DMS114 treated with DMSO at 0.1 percent for 48 hours (cell line): ENCODE measurements around the gene CRYZL1.

Experiments used
- DNase-seq: peaks from one replicate; lab custom pipeline; 2025; ENCODE audit not compliant: unreplicated experiment; lab: John Stamatoyannopoulos, UW

The CRYZL1 gene

GRCh38 chr21:33662046-33662445 is 20.5 kb upstream of the CRYZL1 start:
- DNase-seq, result no peak

- DNase-seq, result no peak
Measured at GRCh38 chr21:33661146-33661545, 19.6 kb upstream of the CRYZL1 start.

- no peak for DNase-seq
Measured at GRCh38 chr21:33660406-33660805, 18.9 kb upstream of the CRYZL1 start.

DNA sequence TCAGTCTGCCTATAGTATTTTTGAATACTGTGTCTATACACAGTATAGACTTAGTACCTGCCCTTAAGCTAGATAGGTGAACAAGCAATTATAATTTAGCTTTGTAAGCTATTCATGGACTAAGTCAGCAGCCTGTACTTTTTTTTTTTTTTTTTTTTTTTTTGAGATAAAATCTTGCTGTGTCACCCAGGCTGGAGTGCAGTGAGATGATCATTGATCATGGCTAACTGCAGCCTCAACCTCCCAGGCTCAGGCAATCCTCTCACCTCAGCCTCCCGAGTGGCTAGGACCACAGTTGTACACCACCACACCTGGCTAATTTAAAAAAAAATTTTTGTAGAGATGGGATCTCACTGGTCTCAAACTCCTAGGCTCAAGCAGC is 18.0 kb upstream of the CRYZL1 start:
- no peak for DNase-seq

GRCh38 chr21:33658919-33659567 is 17.5 kb upstream of the CRYZL1 start:
- DNase-seq, result no peak

GRCh38 chr21:33657124-33657820 is 15.7 kb upstream of the CRYZL1 start:
- DNase-seq, result no peak

DNA sequence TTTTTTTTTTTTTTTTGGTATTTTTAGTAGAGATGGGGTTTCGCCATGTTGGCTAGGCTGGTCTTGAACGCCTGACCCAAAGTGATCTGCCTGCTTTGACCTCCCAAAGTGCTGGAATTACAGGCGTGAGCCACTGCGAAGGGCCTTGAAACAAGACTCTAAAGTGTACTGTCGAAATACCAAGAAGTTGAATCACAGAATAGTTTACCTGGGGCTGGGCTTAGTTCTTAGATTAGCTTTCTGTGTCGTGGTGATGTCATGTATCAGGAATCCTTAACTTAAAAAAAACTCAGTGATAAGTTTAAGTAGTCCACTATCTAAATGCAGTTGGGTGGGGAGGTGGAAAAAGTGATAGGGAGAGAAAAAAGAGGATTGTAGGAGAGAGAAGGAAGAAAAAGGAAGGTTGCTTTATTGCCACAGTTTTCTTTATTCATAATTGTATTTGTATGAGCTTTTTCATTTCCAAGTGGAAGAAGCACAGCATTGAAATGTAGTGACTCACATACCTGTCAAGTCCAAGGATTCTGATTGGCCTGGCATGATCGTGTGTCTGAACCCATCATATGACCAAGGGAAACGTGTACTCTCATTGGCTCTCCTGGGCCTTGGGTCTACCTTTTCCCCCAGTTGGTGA is 14.2 kb upstream of the CRYZL1 start:
- DNase-seq, result no peak

GRCh38 chr21:33654412-33654811 is 12.9 kb upstream of the CRYZL1 start:
- no peak for DNase-seq

DNA sequence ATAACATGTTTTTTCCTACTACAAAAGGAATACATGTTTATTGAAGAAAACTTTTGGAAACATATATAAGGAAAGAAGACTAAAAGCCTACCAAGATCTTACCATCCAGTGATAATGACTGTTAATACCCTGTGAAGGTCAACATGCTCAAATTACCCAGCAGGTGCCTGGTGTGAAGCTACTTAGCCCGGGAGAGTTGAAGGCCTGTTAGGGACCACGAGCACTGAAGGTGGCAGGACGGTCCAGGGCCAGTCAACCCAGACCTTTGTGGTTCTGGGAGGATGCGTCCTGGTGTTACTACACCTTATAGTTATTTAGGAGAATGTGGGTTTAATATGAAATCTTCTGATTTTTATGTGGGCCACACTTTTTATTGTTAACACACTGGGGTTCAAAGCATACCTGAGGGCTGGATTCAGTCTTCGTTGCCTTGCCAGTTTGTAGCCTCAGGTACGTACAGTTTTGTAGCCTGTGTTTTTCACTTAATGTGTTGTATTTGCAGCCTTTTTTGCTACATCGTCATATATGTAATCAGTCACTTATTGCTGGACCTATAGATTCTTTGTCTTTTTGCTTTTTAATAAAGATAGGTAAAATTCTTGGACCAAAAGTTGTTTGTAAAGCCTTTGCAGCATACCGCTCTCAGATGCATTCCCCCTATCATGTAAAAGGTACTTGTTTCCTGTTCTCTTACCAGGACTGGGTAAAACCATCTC is 10.6 kb upstream of the CRYZL1 start:
- DNase-seq, result no peak

DNA sequence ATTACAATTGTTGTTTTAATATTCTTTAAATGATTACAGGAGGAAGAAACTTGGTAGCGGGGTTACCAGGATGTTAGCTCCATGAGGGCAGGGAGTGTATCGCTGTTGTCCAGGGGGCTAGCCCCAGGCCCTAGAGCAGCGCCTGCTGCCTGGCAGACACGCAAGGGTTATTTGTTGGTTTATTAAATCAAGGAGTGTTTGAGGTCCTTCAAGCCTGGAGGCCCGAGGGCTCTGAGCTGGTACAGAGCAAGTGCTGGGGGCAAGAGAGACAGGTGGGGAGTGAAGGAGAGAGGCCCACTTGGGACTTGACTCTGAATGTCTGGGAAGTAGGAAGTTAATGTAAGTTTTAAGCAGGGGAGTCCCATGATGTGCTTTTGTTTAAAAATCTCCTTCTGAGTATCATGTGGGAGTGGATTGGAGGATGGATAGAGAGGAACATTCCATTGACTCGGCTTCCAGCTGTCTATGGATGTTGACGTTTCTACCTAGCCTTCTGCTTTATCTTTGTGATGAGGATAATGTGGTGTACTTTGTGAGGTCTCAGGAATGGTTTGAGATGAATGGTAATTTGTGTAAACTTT is 9.5 kb upstream of the CRYZL1 start:
- no peak for DNase-seq

DNA sequence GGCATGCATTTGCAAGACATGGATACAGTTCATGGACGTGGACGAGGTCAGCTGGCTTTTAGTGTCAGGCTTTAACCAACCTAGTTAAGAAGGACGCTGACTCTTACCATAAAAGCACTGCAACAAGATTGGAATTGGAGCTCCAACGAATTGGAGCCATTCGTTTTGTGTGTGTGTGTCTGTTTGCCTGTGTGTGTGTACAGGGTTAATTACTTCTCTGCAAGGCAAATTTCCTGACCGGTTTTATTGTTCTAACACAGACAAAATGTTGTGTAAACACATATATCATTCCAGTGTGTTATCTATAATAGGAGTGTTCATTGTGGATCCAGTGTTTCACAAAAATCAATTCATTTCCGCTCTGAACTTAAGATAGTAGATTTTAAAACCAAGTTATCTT is 8.7 kb upstream of the CRYZL1 start:
- DNase-seq, result no peak

- DNase-seq, result no peak
Measured at GRCh38 chr21:33648555-33648954, 7.0 kb upstream of the CRYZL1 start.

GRCh38 chr21:33647587-33647986 is 6.0 kb upstream of the CRYZL1 start:
- DNase-seq, result no peak

DNA sequence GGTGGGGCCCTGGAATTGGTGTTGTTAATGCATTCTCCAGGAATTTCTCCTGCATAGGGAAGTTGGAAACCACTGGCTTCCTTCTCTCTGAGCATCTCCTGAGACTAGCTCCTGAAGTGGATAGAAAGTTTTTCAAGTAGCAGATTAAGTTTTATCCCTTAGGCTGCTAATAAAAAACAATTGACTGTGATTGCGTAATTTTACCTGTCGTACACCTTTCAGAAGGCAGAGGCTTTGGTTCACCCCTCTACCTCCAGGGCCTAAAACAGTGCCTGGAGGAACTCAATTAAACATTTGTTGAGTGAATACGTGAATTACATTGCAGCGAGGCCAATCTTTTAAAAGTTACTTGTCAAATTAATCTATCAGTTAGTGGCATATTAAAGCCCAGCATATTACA is 4.2 kb upstream of the CRYZL1 start:
- DNase-seq, result no peak

DNA sequence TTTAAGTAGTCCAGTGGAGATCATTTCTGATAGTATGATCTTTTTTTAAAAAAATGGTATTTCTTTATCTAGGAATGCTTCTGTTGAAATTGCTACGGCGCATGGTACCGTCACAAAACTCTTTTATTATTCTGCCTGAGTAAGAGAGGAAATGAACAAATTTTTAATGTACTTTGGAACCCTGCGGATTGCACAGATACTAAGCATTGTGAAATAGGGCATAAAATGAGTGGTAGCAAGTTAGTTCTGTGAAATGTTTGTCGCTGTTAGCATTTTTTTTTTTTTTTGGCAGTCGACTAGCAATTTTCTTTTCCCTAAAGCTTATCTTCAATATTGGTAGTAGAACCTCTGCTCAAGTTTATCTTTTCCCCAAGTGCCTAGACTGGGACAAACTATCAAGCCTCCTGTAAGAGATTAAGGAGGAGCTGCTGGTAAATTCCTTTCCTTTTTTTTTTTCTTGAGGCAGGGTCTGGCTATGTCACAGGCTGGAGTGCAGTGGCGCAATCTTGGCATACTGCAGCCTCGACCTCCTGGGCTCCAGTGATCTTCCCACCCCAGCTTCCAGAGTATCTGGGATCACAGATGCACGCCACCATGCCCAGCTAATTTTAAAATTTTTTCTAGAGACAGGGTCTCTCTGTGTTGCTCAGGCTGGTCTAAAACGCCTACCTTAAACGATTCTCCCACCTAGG is 3.0 kb upstream of the CRYZL1 start:
- DNase-seq, result no peak

DNA sequence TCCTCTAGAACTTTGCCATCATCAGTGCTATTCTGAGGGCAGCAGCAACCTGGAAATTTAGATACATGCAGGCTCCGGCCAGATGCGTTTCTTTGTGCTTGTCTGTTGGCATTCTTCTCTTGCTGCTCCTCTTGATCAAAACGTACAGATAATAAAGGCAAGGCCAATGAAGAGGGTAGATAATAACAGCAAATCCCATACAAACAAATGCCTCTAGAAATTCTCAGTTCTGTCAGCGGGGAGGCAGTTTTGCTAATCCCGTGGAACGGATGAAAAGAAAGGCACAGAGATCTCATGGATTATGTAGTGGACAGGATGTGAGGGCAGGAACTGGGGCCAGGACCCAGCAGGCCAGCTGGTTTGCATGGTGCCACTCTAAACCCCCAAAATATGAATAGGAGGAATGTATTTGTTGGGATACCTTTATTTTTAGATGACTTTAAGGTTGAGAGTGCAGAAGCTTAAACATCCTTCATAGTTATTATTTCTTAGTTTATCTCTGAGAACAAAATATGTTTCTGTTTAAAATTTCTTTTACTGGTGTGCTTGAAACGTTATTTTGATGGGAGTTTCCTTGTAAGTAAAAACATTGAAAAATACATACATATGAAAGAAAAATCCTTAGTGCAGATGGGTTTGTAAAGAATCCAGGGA is 2.2 kb upstream of the CRYZL1 start:
- no peak for DNase-seq

- no peak for DNase-seq
Measured at GRCh38 chr21:33642896-33643657, 1.5 kb upstream of the CRYZL1 start.

- DNase-seq, result peak; percentile 93
Measured at GRCh38 chr21:33642027-33642895, 720 bp upstream of the CRYZL1 start, which contains the start of gene ITSN1. Gene ITSN1 (plus strand): TSS chr21:33642501. CDS start chr21:33718829, 76,328 bp downstream.
